ENCODE results near the gene NEDD8. TPM values are rescaled to one million over a fixed set of nuclear protein-coding genes. Genes with fewer than 3 reads are reported as not detected.

The NEDD8 gene
- total and polyA plus RNA-seq, 7 experiments from 2014 or later = 73.5 to 340 (median 127) TPM

DNA sequence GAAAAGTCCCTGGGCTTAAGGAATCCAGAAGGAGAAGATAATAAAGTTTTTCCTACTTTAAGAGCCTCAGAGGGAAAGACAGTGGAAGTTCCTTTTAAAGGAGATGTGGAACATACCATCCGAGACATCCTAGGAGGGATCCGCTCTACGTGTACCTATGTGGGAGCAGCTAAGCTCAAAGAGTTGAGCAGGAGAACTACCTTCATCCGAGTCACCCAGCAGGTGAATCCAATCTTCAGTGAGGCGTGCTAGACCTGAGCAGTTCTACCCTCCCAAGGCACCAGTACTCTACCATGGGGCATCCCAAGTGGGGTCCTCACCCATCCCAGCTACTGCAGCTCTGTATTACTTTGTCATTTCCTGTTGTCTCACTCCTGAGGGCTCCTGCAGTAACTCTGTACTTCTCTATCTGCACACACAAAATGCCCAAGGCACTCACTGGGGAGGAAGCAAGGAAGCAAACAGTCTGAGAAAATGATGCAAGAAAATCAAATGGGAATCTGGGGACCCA, 6.4 kb upstream of the NEDD8 start:
- H3K27ac ChIP-seq (ENCODE audit: low read depth, low read length) = no peak overlapping the region
- peaks cover 0 to 1% (median 0%) of the 10 kb centered on the region in 11 donors for H3K9me3 Mint-ChIP-seq
- POLR2A ChIA-PET = interaction anchor here (0.5 to 7.2 kb wide), 7 partner anchors 9 to 105 kb away, joined by 3 to 117 read pairs (median 4); partner anchors contain the start of genes CHMP4A, DHRS1, MDP1 and NOP9
- no peaks in the 10 kb centered on the region for H3K27me3 ChIP-seq (ENCODE audit: control insufficient read depth in 2 of 2, insufficient read depth in 2 of 2, low read length in 2 of 2)
- H3K4me1 ChIP-seq (ENCODE audit: control insufficient read depth in 2 of 2, insufficient read depth in 2 of 2, low read length in 2 of 2) = peaks cover 32 to 46% of the 10 kb centered on the region in 2 donors
- H3K4me3 ChIP-seq (ENCODE audit: low read length) = no peak overlapping the region
- CTCF ChIA-PET = interaction anchor here (1.5 kb wide), 1 partner anchor 61 kb away, joined by 4 read pairs; the partner anchor contains the start of genes DHRS1 and NOP9
- no peak for DNase-seq
- no peaks in the 10 kb centered on the region for H3K27me3 Mint-ChIP-seq
- peak overlapping the region; percentile 3 to 90 (median 34) for H3K4me3 Mint-ChIP-seq
- H3K27ac Mint-ChIP-seq = peak overlapping the region; percentile 1 to 74 (median 55)
- H3K36me3 Mint-ChIP-seq = peaks cover 11 to 46% (median 37%) of the 10 kb centered on the region in 5 donors
- H3K4me1 Mint-ChIP-seq = peaks cover 58 to 94% (median 75%) of the 10 kb centered on the region in 7 donors
- H3K36me3 ChIP-seq (ENCODE audit: control insufficient read depth in 2 of 3, insufficient read depth in 3 of 3, low read length in 3 of 3) = peaks cover 20 to 58% (median 26%) of the 10 kb centered on the region in 3 experiments
- ATAC-seq = no peak
- H3K9me3 ChIP-seq (ENCODE audit: control insufficient read depth in 2 of 3, low read length in 3 of 3) = no peaks in the 10 kb centered on the region
- intact Hi-C loops (cut with micrococcal nuclease) = no loop called here

DNA sequence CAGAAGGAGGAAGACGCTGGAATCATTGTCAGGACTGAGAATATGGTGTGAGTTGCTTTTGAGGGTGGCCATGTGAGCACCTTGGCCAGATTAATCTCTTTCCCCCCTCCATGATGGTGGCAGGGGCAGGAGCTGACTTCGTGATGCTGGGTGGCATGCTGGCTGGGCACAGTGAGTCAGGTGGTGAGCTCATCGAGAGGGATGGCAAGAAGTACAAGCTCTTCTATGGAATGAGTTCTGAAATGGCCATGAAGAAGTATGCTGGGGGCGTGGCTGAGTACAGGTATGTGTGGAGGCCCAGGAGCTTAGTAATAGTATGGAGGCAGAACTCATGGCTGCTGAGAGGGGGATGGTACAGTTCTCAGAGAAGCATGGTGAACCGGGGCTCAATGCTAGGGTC, 6.0 kb upstream of the NEDD8 start:
- H3K27me3 Mint-ChIP-seq = no peaks in the 10 kb centered on the region
- peaks cover 0 to 1% (median 0%) of the 10 kb centered on the region in 11 donors for H3K9me3 Mint-ChIP-seq

DNA sequence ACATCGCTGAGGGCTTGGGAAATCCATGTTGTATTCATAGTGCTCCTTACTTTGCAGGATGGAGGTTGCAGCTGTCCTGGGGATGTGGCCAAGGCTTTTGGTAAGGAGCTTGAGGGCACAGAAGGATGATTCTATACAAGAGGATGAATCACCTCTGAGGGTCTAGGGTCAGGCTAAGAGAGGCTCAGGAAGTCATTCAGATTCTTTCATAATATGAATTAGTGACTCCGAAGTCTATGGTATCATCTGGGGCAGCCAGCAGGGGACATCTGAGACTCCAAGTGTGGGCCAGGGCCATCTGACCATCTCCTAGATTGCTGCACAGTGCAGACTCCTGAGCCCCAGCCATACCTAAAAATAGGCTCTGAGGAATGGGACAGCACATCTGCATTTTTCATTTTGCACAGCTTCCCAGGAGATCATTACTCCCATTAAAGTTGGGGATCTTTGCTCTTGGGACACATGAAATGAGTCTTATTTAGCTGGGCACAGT, 5.3 kb upstream of the NEDD8 start:
- POLR2A ChIA-PET = interaction anchor here (0.6 to 7.2 kb wide), 6 partner anchors 10 to 193 kb away, joined by 3 to 117 read pairs (median 4); partner anchors contain the start of genes CHMP4A, MDP1 and RABGGTA
- Histone ChIP-seq H3K4me3 (ENCODE audit: low read length) (no peak overlapping the region), H3K9me3 (ENCODE audit: control insufficient read depth in 2 of 3, low read length in 3 of 3) (no peaks in the 10 kb centered on the region), H3K27me3 (ENCODE audit: control insufficient read depth in 2 of 2, insufficient read depth in 2 of 2, low read length in 2 of 2) (no peaks in the 10 kb centered on the region), H3K27ac (ENCODE audit: low read depth, low read length) (no peak overlapping the region), H3K4me1 (ENCODE audit: control insufficient read depth in 2 of 2, insufficient read depth in 2 of 2, low read length in 2 of 2) (peaks cover 27 to 49% of the 10 kb centered on the region in 2 donors), H3K36me3 (ENCODE audit: control insufficient read depth in 2 of 3, insufficient read depth in 3 of 3, low read length in 3 of 3) (peaks cover 20 to 61% (median 26%) of the 10 kb centered on the region in 3 experiments)
- Mint-ChIP-seq H3K9me3 (no peaks in the 10 kb centered on the region), H3K4me1 (peaks cover 60 to 96% (median 82%) of the 10 kb centered on the region in 7 donors), H3K27me3 (no peaks in the 10 kb centered on the region), H3K4me3 (peak overlapping the region in 3 of 10 donors; percentile 31 to 90 (median 59)), H3K36me3 (peaks cover 11 to 46% (median 37%) of the 10 kb centered on the region in 5 donors), H3K27ac (peak overlapping the region in 8 of 9 donors; percentile 6 to 79 (median 56))
- ATAC-seq (no peak), DNase-seq (no peak)
- intact Hi-C loops (cut with micrococcal nuclease) = no loop called here
- CTCF ChIA-PET = interaction anchor here (1.5 kb wide), 1 partner anchor 62 kb away, joined by 4 read pairs; the partner anchor contains the start of genes DHRS1 and NOP9

More for the DNA sequence above, 6.0 kb upstream of the NEDD8 start:
- Histone ChIP-seq H3K4me1 (ENCODE audit: control insufficient read depth in 2 of 2, insufficient read depth in 2 of 2, low read length in 2 of 2) (peaks cover 27 to 46% of the 10 kb centered on the region in 2 donors), H3K9me3 (ENCODE audit: control insufficient read depth in 2 of 3, low read length in 3 of 3) (no peaks in the 10 kb centered on the region), H3K27me3 (ENCODE audit: control insufficient read depth in 2 of 2, insufficient read depth in 2 of 2, low read length in 2 of 2) (no peaks in the 10 kb centered on the region), H3K36me3 (ENCODE audit: control insufficient read depth in 2 of 3, insufficient read depth in 3 of 3, low read length in 3 of 3) (peaks cover 20 to 58% (median 26%) of the 10 kb centered on the region in 3 experiments), H3K27ac (ENCODE audit: low read depth, low read length) (no peak overlapping the region), H3K4me3 (ENCODE audit: low read length) (no peak overlapping the region)
- ATAC-seq = no peak
- intact Hi-C loops (cut with micrococcal nuclease) = no loop called here
- peak overlapping the region; percentile 2 to 72 (median 55) for H3K27ac Mint-ChIP-seq
- POLR2A ChIA-PET = interaction anchor here (0.6 to 7.2 kb wide), 7 partner anchors 10 to 192 kb away, joined by 3 to 117 read pairs (median 4); partner anchors contain the start of genes CHMP4A, MDP1 and RABGGTA
- DNase-seq = no peak
- CTCF ChIA-PET = interaction anchor here (1.5 kb wide), 1 partner anchor 61 kb away, joined by 4 read pairs; the partner anchor contains the start of genes DHRS1 and NOP9
- H3K4me3 Mint-ChIP-seq = peak overlapping the region in 6 of 10 donors; percentile 3 to 90 (median 34)
- peaks cover 11 to 46% (median 37%) of the 10 kb centered on the region in 5 donors for H3K36me3 Mint-ChIP-seq
- H3K4me1 Mint-ChIP-seq = peaks cover 60 to 94% (median 77%) of the 10 kb centered on the region in 7 donors

DNA sequence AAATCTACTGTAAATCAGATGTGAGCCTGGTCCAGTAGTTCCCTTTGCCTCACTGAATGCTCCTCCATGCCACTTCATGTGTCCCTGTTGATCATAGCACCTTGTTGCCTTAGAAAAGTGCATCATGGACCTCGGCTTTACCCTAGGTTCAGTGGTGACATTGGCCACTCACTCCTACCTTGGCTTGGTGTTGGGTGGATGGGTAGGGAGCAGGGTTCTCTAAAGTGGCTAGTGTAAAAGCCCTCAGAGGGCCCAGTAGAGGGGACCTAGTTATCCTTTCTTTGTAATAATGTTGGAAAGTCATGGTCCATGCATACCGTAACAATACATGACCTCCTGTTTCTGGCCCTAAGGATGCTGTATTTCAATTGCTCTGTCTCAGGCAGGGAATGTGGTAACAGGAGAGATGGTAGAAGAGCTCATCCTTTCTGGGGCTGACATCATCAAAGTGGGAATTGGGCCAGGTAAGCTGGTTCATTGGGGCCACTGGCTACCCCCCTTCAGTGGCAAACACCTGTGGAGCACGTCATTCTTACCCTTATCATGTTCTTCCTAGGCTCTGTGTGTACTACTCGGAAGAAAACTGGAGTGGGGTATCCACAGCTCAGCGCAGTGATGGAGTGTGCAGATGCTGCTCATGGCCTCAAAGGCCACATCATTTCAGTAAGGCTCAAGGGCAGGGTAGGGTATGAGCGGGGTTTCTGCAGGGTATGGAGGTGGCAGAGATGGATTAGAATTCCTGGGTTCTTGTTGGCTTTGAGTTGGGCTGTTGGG, 4.7 kb upstream of the NEDD8 start:
- Histone ChIP-seq H3K9me3 (ENCODE audit: control insufficient read depth in 2 of 3, low read length in 3 of 3) (no peaks in the 10 kb centered on the region), H3K4me1 (ENCODE audit: control insufficient read depth in 2 of 2, insufficient read depth in 2 of 2, low read length in 2 of 2) (peaks cover 25 to 49% of the 10 kb centered on the region in 2 donors), H3K27ac (ENCODE audit: low read depth, low read length) (no peak overlapping the region), H3K27me3 (ENCODE audit: control insufficient read depth in 2 of 2, insufficient read depth in 2 of 2, low read length in 2 of 2) (no peaks in the 10 kb centered on the region), H3K4me3 (ENCODE audit: low read length) (no peak overlapping the region), H3K36me3 (ENCODE audit: control insufficient read depth in 2 of 3, insufficient read depth in 3 of 3, low read length in 3 of 3) (peaks cover 20 to 64% (median 26%) of the 10 kb centered on the region in 3 experiments)
- ChIA-PET POLR2A (interaction anchor here (0.8 to 7.2 kb wide), 3 partner anchors 9 to 41 kb away, joined by 3 to 117 read pairs (median 5); partner anchors contain the start of genes CHMP4A and MDP1), CTCF (interaction anchor here (1.1 kb wide), 1 partner anchor 59 kb away, joined by 3 read pairs; no protein-coding TSS in a partner anchor)
- ATAC-seq (no peak), DNase-seq (peak in 1 of 9 donors; percentile 11)
- Mint-ChIP-seq H3K4me3 (peak overlapping the region in 1 of 10 donors; percentile 31), H3K4me1 (peaks cover 56 to 96% (median 88%) of the 10 kb centered on the region in 7 donors), H3K36me3 (peaks cover 11 to 46% (median 37%) of the 10 kb centered on the region in 5 donors), H3K27me3 (no peaks in the 10 kb centered on the region), H3K27ac (peak overlapping the region in 7 of 9 donors; percentile 23 to 79 (median 58)), H3K9me3 (no peaks in the 10 kb centered on the region)
- intact Hi-C loops (cut with micrococcal nuclease) = no loop called here

DNA sequence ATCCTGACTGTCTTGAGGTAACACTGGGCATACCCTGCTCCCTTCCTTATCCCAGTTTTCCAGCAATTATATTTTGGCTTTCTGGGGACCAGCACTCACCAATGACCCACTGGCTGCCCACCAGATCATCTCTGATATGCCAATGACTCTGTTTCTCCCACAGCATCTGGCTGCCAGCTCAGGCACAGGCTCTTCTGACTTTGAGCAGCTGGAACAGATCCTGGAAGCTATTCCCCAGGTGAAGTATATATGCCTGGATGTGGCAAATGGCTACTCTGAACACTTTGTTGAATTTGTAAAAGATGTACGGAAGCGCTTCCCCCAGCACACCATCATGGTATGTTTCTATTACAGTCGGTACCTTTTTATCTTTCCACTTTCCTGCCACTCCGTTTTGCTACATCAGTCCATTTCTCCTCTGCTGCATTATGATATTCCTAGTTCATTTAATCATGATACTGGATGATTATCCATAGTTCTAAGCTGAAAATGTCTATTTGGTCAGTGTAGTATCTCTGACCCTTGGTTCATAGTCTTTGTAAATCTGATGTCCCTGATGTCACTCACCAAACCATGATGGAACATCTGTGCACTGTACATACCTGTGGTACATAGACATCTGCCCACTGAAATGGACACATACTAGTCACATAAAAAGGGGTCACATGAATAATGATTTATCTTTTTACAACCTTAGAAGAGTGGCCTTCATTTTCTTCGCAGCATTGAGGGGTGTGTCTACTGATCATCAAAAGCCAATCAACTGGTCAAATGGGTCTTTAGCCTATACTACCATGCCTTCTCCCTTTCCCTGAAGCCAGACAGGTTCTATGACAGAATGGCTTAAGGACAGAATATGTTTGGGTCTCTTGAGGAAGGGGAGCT, 3.9 kb upstream of the NEDD8 start:
- no peaks in the 10 kb centered on the region for H3K9me3 Mint-ChIP-seq
- H3K27ac ChIP-seq (ENCODE audit: low read depth, low read length) = no peak overlapping the region
- H3K27me3 Mint-ChIP-seq = no peaks in the 10 kb centered on the region
- H3K36me3 Mint-ChIP-seq = peaks cover 11 to 46% (median 37%) of the 10 kb centered on the region in 5 donors
- H3K4me3 Mint-ChIP-seq = peak overlapping the region in 2 of 10 donors; percentile 34 to 44
- H3K4me1 ChIP-seq (ENCODE audit: control insufficient read depth in 2 of 2, insufficient read depth in 2 of 2, low read length in 2 of 2) = peaks cover 25 to 47% of the 10 kb centered on the region in 2 donors
- intact Hi-C loops (cut with micrococcal nuclease) = no loop called here
- no peak overlapping the region for H3K4me3 ChIP-seq (ENCODE audit: low read length)
- CTCF ChIA-PET = interaction anchor here (0.9 to 1.5 kb wide), 3 partner anchors 8 to 195 kb away, joined by 3 to 4 read pairs (median 3); no protein-coding TSS in a partner anchor
- POLR2A ChIA-PET = interaction anchor here (0.6 to 7.2 kb wide), 13 partner anchors 10 to 200 kb away, joined by 3 to 117 read pairs (median 4); partner anchors contain the start of genes CHMP4A, DHRS1, LTB4R2 and MDP1
- H3K27ac Mint-ChIP-seq = peak overlapping the region in 6 of 9 donors; percentile 64 to 91 (median 76)
- H3K36me3 ChIP-seq (ENCODE audit: control insufficient read depth in 2 of 3, insufficient read depth in 3 of 3, low read length in 3 of 3) = peaks cover 18 to 62% (median 26%) of the 10 kb centered on the region in 3 experiments
- no peaks in the 10 kb centered on the region for H3K27me3 ChIP-seq (ENCODE audit: control insufficient read depth in 2 of 2, insufficient read depth in 2 of 2, low read length in 2 of 2)
- H3K4me1 Mint-ChIP-seq = peaks cover 56 to 97% (median 91%) of the 10 kb centered on the region in 7 donors
- ATAC-seq (no peak), DNase-seq (no peak)
- no peaks in the 10 kb centered on the region for H3K9me3 ChIP-seq (ENCODE audit: control insufficient read depth in 2 of 3, low read length in 3 of 3)

Measured in naive thymus-derived CD4-positive, alpha-beta T cell (primary cell).